Measurements from ENCODE around the gene SPOUT1.

DNA sequence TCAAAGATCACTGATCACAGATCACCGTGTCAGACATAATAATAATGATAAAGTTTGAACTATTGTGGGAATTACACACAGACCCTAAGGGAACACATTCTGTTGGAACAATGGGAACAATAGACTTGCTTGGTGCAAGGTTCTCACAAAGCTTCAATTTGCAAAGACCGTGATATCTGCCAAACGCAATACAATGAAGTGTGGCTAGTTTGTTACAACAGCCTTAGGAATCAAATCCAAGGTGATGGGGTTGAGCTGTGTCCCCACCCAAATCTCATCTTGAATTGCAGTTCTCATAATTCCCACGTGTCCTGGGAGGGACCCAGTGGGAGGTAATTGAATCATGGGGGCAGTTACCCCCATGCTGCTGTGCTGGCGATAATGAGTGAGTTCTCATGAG, 31.3 kb upstream of the SPOUT1 start:
- TF ChIP-seq, protein P1, sequence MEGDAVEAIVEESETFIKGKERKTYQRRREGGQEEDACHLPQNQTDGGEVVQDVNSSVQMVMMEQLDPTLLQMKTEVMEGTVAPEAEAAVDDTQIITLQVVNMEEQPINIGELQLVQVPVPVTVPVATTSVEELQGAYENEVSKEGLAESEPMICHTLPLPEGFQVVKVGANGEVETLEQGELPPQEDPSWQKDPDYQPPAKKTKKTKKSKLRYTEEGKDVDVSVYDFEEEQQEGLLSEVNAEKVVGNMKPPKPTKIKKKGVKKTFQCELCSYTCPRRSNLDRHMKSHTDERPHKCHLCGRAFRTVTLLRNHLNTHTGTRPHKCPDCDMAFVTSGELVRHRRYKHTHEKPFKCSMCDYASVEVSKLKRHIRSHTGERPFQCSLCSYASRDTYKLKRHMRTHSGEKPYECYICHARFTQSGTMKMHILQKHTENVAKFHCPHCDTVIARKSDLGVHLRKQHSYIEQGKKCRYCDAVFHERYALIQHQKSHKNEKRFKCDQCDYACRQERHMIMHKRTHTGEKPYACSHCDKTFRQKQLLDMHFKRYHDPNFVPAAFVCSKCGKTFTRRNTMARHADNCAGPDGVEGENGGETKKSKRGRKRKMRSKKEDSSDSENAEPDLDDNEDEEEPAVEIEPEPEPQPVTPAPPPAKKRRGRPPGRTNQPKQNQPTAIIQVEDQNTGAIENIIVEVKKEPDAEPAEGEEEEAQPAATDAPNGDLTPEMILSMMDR (optimal IDR thresholded peaks at IDR 0.05 in 1 of 3, IDR thresholded peaks at IDR 0.05 in 1 of 3, conservative IDR thresholded peaks at IDR 0.05 in 1 of 3; ENCODE audit: extremely low read depth in 1 of 3, insufficient read depth in 2 of 3, low read length in 3 of 3) = no peak
- no peak for TF ChIP-seq EZH2 (IDR thresholded peaks at IDR 0.05; ENCODE audit: low read length)

Data from keratinocyte (primary cell).